Measurements from ENCODE around the gene INPP4B.

DNA sequence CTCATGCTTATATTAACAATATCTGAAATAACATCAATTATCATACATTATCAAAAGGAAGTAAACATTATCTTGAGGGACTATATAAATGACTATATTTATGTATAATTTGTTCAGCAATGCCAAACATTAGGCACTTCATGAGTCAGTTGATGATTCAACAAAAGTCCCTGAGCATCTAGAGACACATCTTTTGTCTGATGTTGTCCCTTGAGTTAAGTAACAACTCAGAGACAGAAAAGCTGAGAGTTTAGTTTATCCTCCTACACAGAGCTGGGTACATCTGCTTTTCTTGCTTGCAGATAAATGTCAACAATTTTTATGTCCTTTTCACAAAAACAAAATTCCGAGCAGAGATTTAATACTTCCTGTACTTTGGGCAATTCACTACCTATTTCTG is 311.1 kb downstream of the INPP4B start:
- TF ChIP-seq POLR2A (IDR thresholded peaks at IDR 0.05) (no peak), CTCF (IDR thresholded peaks at IDR 0.05) (no peak)

Data from uterus (tissue), 2 donors.